Bone marrow (tissue), 2 donors: ENCODE measurements around the gene CROCC2.

Source experiments
- DNase-seq, 2 donors: peaks; one replicate each; lab custom pipeline; 2025; lab: John Stamatoyannopoulos, UW

CROCC2 gene

GRCh38 chr2:240956171-240956934 is 50.2 kb downstream of the CROCC2 start:
- no peak for DNase-seq

GRCh38 chr2:240956935-240957655 is 51.0 kb downstream of the CROCC2 start:
- no peak for DNase-seq

- no peak for DNase-seq
These were observed 51.7 kb downstream of the CROCC2 start for GRCh38 chr2:240957656-240958365.

GRCh38 chr2:240958366-240959213 is 52.5 kb downstream of the CROCC2 start:
- no peak for DNase-seq

DNA sequence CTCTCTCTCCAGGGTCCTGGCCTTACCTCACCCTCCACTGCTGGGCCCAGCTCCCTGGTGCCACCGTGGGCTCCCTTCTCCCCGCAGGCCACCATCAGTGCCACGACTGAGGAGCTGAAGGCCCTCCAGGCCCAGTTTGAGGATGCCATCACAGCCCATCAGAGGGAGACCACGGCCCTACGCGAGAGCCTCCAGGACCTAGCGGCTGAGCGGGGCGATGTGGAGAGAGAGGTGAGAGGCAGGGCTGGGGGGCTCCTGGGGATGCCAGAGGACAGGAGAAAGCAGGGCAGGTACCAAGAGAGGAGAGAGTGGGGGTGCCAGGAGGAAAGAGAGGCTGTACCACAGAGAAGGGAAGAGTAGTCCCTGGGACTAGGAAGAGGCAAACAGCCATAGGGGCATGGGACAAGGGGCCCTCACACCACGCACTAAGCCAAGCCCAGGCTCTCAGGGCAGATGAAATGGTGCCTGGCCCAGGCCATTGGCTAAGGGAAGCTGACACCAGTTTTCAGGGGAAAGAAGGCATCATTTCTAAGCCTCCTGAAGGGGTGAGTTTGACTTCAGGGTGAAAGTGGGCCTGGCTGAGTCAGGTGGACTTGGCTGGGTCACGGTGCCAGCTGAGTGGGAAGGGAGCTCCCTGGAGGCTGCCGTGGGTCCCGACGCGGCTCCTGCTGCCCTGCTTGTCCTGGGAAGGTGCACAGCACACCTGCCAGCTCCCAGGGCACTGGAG is 53.2 kb downstream of the CROCC2 start:
- no peak for DNase-seq

- no peak for DNase-seq
These were observed 53.8 kb downstream of the CROCC2 start for GRCh38 chr2:240959941-240960308.

DNA sequence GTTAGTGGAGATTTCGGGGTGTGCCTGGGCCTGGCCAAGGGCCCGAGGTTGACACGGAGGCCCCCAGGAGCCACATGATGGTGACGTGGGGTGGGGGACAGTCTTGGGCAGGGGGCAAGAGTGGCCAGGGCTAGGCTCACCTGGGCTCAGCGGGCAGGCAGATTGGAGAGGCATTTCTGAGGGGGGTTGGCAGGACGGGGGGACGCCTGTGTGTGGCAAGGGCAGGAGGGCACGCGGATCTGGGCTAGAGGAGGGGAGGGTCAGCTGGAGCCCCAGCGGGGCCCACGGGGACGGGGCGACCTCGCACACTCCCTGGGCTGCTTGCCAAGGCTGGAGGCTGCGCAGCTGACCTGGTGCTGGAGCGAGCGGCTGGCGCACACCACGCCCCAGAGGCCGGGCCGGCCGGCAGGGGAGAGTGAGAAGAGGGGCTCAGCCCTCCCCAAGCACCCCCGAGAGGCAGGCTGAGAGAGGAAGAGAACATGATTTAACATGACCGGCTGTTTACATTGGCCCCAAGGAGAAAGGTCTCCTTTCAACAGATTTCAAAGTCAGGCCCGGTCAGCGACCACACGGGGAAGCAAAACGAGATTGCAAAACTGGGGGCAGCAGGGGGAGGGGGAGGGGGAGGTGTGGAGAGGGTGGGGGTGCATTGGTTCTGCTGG is 54.3 kb downstream of the CROCC2 start:
- no peak for DNase-seq

DNA sequence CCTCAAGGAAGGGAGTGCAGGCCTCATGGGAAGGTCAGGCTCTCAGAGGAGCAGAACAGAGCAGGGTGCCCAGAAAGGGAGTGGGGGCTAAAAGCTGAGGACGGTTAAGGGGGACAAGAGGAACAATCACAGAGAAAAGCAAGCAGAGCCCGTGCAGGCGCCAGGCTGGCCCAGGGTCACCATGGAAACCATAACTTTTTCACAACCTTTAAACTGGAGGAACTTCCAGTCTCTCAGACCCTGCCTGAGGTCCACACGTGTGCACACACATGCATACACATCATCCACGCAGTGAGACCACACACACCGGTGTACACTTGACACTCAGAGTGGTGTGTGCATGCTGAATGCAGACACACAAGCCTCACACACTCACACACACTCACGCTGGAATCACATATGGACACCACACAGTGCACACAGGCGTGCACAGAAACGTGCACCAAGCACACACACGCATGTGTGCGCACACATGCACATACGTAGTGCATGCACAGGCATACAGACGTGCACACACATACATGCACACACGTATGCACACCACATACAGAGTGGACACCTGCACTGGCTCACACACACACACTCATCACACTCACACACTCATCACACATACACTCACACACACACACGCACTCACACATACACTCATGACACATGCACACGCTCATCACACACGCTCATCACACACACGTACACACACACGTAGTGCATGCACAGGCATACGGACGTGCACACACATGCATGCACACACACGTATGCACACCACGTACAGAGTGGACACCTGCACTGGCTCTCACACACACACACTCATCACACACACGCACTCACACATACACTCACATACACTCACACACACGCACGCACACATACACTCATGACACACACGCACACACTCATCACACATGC is 55.1 kb downstream of the CROCC2 start:
- no peak for DNase-seq

DNA sequence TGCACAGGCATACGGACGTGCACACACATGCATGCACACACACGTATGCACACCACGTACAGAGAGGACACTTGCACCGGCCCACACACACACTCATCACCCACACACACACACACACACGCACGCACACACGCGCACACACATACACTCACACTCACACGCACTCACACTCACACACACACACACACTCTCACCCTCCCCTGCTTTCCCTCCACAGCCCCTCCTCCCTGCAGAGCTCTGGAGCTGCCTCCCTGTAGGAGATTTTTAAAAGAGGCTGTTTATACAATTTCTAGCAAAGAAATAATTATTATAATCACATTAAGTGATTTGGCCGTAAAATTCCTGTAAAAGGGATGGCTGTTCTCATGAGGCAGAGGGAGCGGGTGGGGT is 55.8 kb downstream of the CROCC2 start:
- no peak for DNase-seq

- DNase-seq, result no peak
These were observed 56.3 kb downstream of the CROCC2 start for GRCh38 chr2:240962300-240963064.

- no peak for DNase-seq
These were observed 57.1 kb downstream of the CROCC2 start for GRCh38 chr2:240963065-240963867.

- no peak for DNase-seq
These were observed 58.0 kb downstream of the CROCC2 start for GRCh38 chr2:240963868-240964703.

- DNase-seq, result no peak
These were observed 58.7 kb downstream of the CROCC2 start for GRCh38 chr2:240964704-240965295.

- no peak for DNase-seq
These were observed 59.3 kb downstream of the CROCC2 start for GRCh38 chr2:240965296-240965904.

DNA sequence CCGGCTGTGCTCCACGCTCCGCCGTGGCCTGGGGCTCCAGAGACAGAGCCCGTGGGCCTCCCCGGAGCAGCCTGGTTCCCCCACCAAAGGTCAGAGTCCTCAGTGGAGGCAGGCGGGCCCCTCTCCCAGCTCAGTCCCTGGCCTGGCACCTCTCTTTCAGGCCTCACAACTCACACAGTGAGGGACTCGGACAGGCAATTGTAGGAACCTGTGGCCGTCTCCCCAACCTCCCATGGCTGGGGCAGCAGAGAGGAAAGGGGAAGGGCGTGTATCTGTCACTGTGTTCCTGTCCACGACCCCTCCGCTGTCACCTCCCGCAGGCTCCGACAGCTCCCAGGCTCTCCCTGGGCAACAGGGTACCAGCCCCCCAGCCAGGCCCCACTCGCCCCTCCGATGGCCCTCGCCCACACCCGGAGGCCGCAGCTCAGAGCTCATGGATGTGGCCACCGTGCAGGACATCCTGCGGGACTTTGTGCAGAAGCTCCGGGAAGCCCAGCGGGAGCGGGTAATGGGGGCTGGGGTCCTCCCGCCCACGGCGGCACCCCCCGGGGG is 59.8 kb downstream of the CROCC2 start:
- DNase-seq, result no peak

DNA sequence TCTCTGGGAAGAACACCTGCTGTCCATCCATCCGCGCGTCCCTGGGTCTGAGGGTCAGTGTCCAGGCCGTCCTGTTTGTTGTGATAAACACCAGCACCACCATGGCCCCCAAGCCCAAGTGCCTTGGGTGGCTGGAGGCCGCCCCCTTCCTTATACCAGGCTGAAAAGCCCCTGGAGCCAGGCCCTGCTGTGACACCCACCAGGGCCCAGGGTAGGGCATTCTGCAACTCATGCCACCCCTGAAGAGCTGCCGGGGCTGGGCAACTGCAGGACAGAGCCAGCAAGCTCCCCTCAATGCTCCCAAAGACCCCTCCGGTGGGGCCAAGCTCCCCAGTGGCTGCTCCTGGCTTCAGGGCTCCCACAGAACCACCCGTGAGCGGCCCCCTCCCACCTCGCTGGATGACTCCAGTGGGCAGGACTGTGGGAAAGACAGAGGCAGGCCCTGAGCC is 60.3 kb downstream of the CROCC2 start:
- DNase-seq, result no peak
